ENCODE measurements around the gene SLC35B2.

Gene SLC35B2

DNA sequence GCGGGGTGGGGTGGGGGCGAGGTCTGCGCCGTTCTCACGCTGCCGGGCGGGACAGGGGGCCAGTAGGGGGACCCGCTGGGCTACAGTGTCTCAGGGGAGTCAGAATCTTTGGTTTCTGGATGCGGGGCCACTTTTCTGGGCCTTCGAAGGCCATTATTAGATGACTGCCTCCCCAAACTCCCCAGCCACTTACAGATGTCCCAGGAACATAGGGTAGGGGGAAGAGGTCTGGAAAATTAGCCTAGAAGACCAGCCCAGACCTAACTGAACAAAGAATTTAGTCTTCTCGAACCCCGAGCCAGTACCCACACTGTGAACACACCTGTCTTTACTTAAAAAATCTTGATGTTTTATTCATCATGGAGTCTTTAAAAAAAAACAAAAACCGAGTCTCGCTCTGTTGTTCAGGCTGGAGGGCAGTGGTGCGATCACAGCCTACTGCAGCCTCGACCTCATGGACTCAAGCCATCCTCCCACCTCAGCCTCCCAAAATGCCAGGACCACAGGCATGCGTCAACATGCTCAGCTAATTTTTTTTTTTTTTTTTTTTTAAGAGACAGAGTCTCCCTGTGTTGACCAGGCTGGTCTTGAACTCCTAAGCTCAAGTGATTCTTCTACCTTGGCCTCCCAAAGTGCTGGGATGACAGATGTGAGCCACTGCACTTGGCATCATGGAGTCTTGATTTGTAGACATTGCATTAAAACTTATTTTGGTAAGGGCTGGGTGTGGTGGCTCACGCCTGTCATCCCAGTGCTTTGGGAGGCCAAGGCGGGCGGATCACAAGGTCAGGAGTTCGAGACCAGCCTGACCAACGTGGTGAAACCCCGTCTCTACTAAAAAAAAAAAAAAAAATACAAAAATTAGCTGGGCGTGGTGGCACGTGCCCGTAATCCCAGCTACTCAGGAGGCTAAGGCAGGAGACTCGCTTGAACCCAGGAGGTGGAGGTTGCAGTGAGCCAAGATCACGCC, 37.2 kb downstream of the SLC35B2 start:
- no peak for DNase-seq

GRCh38 chr6:44219053-44219814, 38.1 kb downstream of the SLC35B2 start:
- DNase-seq, result no peak

- DNase-seq, result no peak
Measured at GRCh38 chr6:44217332-44218143, 39.8 kb downstream of the SLC35B2 start.

DNA sequence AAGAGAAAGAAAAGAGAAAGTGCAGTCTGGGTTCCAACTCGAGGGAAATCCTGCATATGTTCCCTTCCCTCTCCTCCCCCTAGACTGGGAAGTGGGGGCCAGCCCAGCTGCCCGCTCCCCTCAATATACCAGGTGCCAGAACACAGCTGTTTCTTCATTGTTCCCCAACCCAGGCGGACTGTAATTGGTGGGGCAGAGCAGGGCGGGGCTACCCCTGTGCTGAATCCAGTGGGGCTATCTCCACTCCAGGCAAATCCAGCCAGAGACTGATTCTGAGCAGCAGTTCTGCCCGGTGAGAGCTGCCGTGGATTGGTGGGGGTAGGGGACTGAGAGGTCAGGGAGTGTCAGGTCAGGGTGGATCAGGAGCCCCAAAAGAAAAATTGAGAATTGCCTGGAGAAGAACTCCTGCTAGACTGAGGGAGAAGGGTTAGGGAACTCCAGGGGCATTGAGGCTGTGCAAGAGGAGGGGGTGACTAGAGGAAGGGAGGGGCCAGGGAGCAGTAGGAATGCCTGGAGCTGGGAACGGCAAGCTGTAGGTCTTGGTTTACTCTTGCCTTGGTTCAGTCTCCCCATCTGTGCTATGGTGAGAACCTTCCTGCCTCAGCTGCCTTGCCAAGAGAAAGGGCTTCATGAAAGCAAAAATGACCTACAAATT, 40.5 kb downstream of the SLC35B2 start, which contains the start of gene MYMX:
Gene MYMX (plus strand): TSS at position 250 of the 655 bp plus-strand sequence. CDS start 546 bp downstream, outside the sequence.
- DNase-seq, result no peak

- no peak for DNase-seq
Measured at GRCh38 chr6:44214307-44214706, 43.0 kb downstream of the SLC35B2 start.

- no peak for DNase-seq
Measured at GRCh38 chr6:44211284-44211683, 46.0 kb downstream of the SLC35B2 start.

- DNase-seq, result no peak
Measured at GRCh38 chr6:44207966-44208365, 49.4 kb downstream of the SLC35B2 start.
